NCI-H460 (cell line): ENCODE results near the gene LAX1. TPM values are rescaled to one million over a fixed set of nuclear protein-coding genes. Genes with fewer than 3 reads are reported as not detected.
"Not testable (repeated sequence)": the region's sequence is repeated elsewhere in the genome, so short reads cannot be mapped to it uniquely, and the experiment has no call there.

Experiments
- DNase-seq: peaks from one replicate; pipeline ENCODE4 v3.0.0-alpha.2; 2016; ENCODE audit warnings: low read depth; ENCODE audit errors: extremely low read depth
- total RNA-seq: library from RNA; depleted of rRNA; stranded (reverse); fragments of >200 nt; shearing (Covaris generic); gene quantifications from 2 replicates; pipeline ENCODE4 v1.2.3, GENCODE V29; 2014

Gene LAX1
- total RNA-seq, 1 experiment from 2014 or later, result not detected

DNA sequence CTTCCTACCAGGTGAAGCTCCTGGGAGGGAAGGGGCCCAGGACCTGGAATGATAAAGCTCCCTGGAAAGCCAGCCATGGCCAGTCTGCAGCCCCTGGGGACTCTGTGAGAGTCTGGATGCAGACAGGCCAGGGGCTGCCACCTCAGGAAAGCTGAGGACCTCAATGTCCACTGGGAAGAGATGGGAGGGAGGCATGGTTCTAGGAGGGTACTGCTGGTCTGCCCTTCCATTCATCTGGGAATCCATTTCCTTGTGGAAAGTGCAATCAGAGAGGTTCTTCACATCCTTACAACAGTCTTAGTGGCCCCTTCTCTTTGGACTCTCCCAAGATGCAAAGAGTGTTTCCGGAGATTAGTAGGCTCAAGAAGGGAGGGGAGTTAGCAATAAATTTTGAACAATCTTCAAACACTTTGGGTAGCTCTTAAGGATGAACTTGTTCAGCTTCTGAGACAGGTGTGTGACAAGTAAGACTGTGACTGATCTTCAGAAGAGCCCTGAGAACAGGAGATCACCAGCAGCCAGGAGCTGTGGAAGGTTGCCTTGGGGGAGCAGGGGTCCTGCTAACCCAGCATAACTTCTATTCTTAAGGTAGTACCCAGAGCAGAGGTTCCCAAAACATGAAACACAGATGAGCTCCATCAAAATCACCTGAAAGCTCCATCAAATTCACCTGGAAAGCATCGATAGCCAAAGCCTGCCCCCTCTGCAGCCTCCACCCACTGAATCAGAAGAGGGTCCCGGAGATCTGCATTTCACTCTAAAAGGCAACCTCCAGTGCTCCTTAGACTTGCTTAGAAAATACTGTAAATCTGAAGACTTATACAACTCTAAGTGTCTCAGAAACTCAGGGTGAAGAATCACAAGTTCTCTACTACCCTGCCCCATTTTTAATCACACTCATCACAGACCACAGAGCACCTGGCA lies 616 bp upstream of the LAX1 start:
- no peak for DNase-seq

DNA sequence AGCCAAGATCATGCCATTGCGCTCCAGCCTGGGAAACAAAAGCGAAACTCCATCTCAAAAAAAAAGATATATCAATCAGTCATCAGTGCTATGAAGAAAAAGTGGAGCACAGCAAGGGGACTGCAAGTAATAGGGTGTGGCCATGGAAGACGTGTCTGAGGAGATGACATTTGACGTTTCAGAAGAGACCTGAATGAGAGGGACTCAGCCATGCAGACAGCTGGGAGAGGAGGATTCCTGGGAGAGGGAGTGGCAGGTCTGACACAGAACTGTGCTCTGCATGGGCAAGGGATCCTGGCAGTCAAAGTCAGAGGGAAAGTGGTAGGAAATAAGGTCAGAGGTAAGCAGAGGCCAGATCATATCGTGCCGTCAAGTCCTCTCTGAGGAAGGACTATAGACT lies 3.3 kb downstream of the LAX1 start:
- no peak for DNase-seq

DNA sequence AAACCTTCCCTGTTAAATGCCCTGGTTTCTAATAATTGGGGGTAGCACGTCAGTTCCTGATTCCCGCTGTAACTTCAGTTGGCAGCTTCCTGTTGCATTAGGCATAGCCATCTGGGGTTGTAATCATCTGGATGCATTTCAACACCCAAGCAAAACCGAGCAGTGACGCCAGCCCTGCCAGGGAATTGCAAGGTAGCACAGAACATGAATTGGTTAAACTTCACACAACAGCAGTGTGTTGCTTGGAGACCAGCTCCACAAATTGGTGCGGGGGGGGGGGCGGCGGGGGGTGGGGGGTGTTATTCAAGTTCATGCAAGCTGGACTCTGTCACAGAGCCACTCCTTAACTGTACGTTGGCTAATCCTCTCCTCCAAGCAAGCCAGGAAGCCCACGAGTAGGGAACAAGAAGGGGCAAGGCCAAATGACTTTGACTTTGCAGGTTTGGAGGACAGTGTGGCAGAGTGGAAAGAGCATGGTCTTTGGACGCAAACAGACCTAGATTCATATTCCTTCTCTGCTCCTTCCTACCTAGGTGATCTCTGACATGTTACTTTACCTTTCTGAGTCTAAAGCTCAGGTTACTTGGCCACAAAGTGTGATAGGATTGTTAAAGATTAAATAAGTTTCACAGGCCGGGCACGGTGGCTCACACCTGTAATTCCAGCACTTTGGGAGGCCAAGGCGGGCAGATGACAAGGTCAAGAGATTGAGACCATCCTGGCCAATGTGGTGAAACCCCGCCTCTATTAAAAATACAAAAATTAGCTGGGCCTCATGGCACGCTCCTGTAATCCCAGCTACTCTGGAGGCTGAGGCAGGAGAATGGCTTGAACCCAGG lies 4.7 kb downstream of the LAX1 start:
- peak; percentile 36 for DNase-seq

- no peak for DNase-seq
These were observed 6.9 kb downstream of the LAX1 start for GRCh38 chr1:203771901-203772301.

DNA sequence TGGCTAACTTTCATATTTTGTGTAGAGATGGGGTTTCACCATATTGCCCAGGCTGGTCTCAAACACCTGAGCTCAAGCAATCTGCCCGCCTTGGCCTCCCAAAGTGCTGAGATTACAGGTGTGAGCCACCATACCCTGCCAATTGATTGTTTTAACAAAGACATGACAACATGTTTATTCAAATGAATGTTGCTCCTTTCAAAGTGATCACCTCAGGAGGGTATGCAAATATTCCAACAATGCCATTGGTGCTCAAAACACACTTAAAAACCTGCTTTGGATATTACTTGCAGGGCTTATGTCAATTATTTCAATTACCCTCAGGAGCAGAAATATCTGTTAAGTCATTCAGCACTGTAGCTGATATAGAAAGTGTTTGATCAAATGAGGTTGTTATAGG lies 7.9 kb downstream of the LAX1 start:
- no peak for DNase-seq

GRCh38 chr1:203776636-203777035 lies 11.7 kb downstream of the LAX1 start:
- DNase-seq, result peak; percentile 9

GRCh38 chr1:203777596-203777995 lies 12.6 kb downstream of the LAX1 start:
- no peak for DNase-seq

DNA sequence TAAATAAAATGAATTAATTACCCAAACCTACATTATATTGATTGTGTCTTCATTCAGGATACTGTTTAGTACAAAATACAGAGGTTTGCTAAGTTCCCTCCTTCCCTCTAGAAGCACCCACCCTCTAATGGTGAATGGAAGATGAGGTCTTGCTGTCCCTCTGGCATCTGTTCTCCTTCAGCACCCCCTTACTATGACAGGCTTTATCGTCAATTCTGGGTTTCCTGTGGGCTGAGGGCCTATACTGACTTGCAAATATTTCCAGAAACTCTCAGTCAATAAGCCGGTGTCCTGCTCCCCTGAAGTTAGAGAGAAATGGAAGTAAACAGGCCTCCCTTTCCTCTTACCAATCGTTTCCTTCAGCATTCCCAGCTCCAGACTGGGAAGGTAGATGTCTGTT lies 13.2 kb downstream of the LAX1 start:
- no peak for DNase-seq

DNA sequence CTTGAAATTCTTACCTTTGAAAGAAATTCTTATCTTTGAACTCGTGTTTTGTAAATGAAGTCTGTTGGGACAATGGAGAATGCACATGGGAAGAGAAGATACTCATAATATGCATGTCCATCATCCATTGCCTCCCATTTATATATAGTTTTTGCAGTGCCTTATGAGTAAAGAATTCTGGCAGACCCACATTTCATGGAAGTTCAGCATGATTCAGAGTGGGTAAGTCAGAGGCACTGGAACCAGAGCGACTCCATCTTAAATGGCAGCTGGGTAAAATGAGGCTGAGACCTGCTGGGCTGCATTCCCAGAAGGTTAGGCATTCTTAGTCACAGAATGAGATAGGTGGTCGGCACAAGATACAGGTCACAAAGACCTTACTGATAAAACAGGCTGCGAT lies 13.8 kb downstream of the LAX1 start:
- DNase-seq, result no peak

DNA sequence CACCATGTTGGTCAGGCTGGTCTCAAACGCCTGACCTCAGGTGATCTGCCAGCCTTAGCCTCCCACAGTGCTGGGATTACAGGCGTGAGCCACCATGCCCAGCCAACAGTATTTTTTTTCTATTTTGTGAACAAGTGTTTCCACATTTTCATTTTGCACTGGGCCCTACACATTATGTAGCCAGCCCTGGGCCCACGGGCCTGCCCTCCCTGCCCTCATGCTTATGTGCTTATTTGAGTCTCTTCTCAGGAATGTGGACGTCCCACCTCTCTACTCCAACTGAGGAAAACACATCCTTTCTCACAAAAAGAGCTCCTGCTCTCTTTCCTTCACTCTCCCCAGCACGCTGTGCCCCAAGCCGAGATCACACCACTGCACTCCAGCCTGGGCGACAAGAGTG lies 17.0 kb downstream of the LAX1 start:
- no peak for DNase-seq

DNA sequence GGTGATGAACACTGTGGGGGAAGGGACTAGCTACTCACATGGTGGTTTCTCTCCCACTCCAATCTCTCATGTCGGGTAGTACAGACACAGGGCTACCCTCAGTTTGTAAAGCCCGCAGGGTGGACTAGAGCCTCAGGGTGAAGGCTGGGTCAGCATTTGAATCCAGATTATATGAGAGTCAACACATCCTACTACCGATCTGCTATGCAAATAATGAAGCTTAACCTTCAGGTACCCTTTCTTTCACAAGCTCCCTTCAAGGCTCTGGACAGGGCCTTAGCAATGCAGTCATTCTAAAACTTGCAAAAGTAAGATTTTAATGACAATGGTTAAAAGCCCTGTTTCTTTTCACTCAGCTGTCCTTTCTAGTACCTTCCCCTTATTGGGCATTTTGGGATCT lies 25.0 kb downstream of the LAX1 start:
- no peak for DNase-seq

GRCh38 chr1:203791498-203791897 lies 26.5 kb downstream of the LAX1 start:
- DNase-seq, result no peak

DNA sequence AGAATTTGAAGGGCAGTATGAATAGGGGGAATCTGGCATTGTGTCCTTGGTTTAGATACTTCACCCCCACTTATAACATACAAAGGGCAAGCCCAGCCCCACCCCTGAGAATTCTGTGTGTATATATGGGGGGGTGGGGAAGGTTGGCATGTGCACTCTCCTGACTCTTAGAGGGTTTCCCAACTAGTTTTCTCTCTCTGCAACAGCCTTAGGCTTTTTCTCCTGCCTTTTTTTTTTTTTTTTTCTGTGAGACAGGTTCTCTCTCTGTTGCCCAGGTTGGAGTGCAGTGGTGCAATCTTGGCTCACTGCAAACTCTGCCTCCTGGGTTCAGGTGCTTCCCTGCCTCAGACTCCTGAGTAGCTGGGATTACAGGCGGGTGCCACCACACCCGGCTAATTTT lies 27.5 kb downstream of the LAX1 start:
- no peak for DNase-seq

- not testable (repeated sequence) for DNase-seq
These were observed 28.6 kb downstream of the LAX1 start for GRCh38 chr1:203793561-203793960.

DNA sequence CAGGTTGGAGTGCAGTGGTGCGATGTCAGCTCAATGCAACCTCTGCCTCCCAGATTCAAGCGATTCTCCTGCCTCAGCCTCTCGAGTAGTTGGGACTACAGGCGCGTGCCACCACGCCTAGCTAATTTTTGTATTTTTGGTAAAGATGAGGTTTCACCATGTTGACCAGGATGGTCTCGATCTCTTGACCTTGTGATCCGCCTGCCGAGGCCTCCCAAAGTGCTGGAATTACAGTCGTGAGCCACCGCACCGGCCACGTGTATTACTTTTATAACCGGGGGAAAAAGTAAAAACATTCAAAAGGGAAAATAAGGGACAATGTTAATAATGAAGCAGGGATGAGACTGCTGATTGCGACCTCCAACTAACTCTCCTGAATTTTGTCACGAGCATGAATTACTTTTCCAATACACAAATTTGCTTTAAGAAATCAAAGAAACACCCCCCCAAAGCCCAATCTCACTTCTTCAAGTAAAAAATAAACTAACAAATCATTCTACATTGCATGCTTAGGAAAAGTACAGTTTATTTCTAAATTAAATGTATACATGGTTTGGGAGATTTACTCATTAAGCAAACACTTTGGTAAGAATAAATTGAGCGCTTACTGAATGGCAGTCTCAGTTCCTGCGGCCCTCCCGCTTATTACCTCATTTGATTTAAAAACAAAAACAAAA lies 29.9 kb downstream of the LAX1 start:
- no peak for DNase-seq

DNA sequence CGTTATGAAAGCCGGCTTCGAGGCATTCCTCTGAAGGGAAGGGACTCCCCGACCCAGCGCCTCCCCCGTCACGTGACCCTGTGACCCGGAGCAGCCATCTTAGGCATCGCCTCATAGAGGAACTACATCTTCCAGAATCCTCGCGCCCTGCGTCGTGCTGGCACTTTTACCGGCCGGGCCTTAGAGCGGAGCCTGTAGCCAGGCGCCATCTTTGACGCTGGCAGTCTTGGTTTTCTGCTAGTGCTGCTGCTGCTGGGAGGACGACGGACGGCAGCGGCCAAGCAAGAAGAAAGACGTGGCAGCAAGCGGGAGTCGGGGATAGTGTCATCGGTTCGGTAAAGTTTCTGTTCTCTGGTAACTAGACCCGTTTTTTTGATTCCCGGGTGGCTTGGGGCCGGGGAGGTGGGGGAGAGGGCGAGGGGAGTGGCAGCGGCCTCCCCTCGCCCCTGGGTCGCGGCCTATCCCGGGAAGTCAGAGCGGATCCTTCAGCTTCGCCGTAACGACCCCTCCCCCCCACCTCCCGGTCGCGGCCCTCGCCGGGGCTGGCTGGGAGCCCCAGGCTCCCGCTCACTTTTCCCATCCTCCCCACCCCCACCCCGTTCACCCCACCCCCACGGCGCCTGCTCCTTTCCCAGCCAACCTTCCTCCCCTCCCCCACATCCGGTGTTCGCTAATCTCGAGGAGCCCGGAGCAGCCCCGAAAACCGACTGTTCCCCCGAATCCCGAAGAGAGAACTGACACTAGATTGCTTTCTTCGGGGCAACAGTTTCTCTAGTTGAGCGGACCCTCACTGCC lies 30.7 kb downstream of the LAX1 start, which contains the start of the genes ZBED6 and ZC3H11A:
TSS of gene ZBED6 (plus strand) at position 183 of the 795 bp plus-strand sequence. CDS start 1,900 bp downstream, outside the sequence.
TSS of gene ZC3H11A (plus strand) at position 183 of the 795 bp plus-strand sequence. CDS start 21,448 bp downstream, outside the sequence.
- DNase-seq, result peak; percentile 99

DNA sequence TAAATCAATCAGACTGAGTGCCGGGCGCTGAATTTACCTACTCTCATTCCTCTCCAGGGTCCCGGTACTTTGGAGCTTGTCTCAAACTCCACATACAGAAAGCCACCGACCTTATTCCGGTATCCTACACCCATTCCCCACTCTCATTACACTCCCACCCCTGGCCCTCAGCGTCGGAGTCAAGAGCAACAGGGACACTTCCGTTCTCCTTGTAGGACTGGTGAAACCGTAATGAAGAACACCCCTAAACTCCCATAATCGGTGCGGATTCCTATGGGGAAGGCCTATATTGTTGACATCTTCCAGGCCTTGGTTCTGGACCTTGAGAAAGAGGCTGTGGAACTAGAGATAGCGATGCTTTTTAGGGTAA lies 31.2 kb downstream of the LAX1 start:
- DNase-seq, result no peak

- DNase-seq, result no peak
These were observed 32.2 kb downstream of the LAX1 start for GRCh38 chr1:203797216-203797615.

GRCh38 chr1:203797948-203798655 lies 33.1 kb downstream of the LAX1 start:
- DNase-seq, result no peak
